ENCODE data around the gene ZC3H12C.

Gene ZC3H12C

GRCh38 chr11:110112457-110112856, 19.3 kb downstream of the ZC3H12C start:
- Histone ChIP-seq H3K27ac (ENCODE audit: low read length) (no peak overlapping the region), H3K27me3 (ENCODE audit: insufficient read depth, low read length) (no peaks in the 10 kb centered on the region), H3K9ac (ENCODE audit: low read depth, low read length) (no peak overlapping the region), H3K36me3 (ENCODE audit: insufficient read depth, low read depth, low read length) (no peaks in the 10 kb centered on the region), H3K9me3 (ENCODE audit: insufficient read depth, low read depth, low read length) (no peaks in the 10 kb centered on the region; the same call in 1 of the 2 replicates), H3K4me1 (ENCODE audit: insufficient read depth, low read length) (no peaks in the 10 kb centered on the region), H3K4me3 (ENCODE audit: low read length) (no peak overlapping the region)

GRCh38 chr11:110113505-110113904, 20.3 kb downstream of the ZC3H12C start:
- no peak overlapping the region for H3K27ac ChIP-seq (ENCODE audit: low read length)
- no peaks in the 10 kb centered on the region; the same call in 1 of the 2 replicates for H3K9me3 ChIP-seq (ENCODE audit: insufficient read depth, low read depth, low read length)
- no peaks in the 10 kb centered on the region for H3K36me3 ChIP-seq (ENCODE audit: insufficient read depth, low read depth, low read length)
- H3K4me3 ChIP-seq (ENCODE audit: low read length): no peak overlapping the region
- no peak overlapping the region for H3K9ac ChIP-seq (ENCODE audit: low read depth, low read length)
- no peaks in the 10 kb centered on the region for H3K27me3 ChIP-seq (ENCODE audit: insufficient read depth, low read length)
- no peaks in the 10 kb centered on the region for H3K4me1 ChIP-seq (ENCODE audit: insufficient read depth, low read length)

GRCh38 chr11:110113973-110114372, 20.8 kb downstream of the ZC3H12C start:
- Histone ChIP-seq H3K9ac (ENCODE audit: low read depth, low read length) (no peak overlapping the region), H3K36me3 (ENCODE audit: insufficient read depth, low read depth, low read length) (no peaks in the 10 kb centered on the region), H3K27ac (ENCODE audit: low read length) (no peak overlapping the region), H3K4me1 (ENCODE audit: insufficient read depth, low read length) (no peaks in the 10 kb centered on the region), H3K4me3 (ENCODE audit: low read length) (no peak overlapping the region), H3K9me3 (ENCODE audit: insufficient read depth, low read depth, low read length) (no peaks in the 10 kb centered on the region; the same call in 1 of the 2 replicates), H3K27me3 (ENCODE audit: insufficient read depth, low read length) (no peaks in the 10 kb centered on the region)

GRCh38 chr11:110119317-110119716, 26.1 kb downstream of the ZC3H12C start:
- no peaks in the 10 kb centered on the region for H3K9me3 ChIP-seq (ENCODE audit: insufficient read depth, low read depth, low read length)
- H3K27me3 ChIP-seq (ENCODE audit: insufficient read depth, low read length): no peaks in the 10 kb centered on the region
- H3K27ac ChIP-seq (ENCODE audit: low read length): no peak overlapping the region
- H3K4me3 ChIP-seq (ENCODE audit: low read length): no peak overlapping the region
- no peak overlapping the region for H3K9ac ChIP-seq (ENCODE audit: low read depth, low read length)
- no peaks in the 10 kb centered on the region for H3K36me3 ChIP-seq (ENCODE audit: insufficient read depth, low read depth, low read length)
- peaks cover 5% of the 10 kb centered on the region; the same call in 1 of the 2 replicates for H3K4me1 ChIP-seq (ENCODE audit: insufficient read depth, low read length)

- Histone ChIP-seq H3K4me1 (ENCODE audit: insufficient read depth, low read length) (peaks cover 5% of the 10 kb centered on the region; the same call in 1 of the 2 replicates), H3K9me3 (ENCODE audit: insufficient read depth, low read depth, low read length) (no peaks in the 10 kb centered on the region), H3K4me3 (ENCODE audit: low read length) (no peak overlapping the region), H3K27me3 (ENCODE audit: insufficient read depth, low read length) (no peaks in the 10 kb centered on the region), H3K9ac (ENCODE audit: low read depth, low read length) (no peak overlapping the region), H3K27ac (ENCODE audit: low read length) (no peak overlapping the region), H3K36me3 (ENCODE audit: insufficient read depth, low read depth, low read length) (no peaks in the 10 kb centered on the region)
Measured at GRCh38 chr11:110121204-110121603, 28.0 kb downstream of the ZC3H12C start.

GRCh38 chr11:110123003-110123402, 29.8 kb downstream of the ZC3H12C start:
- Histone ChIP-seq H3K4me3 (ENCODE audit: low read length) (no peak overlapping the region), H3K27ac (ENCODE audit: low read length) (no peak overlapping the region), H3K9me3 (ENCODE audit: insufficient read depth, low read depth, low read length) (no peaks in the 10 kb centered on the region), H3K27me3 (ENCODE audit: insufficient read depth, low read length) (no peaks in the 10 kb centered on the region), H3K4me1 (ENCODE audit: insufficient read depth, low read length) (peaks cover 5% of the 10 kb centered on the region; the same call in 1 of the 2 replicates), H3K36me3 (ENCODE audit: insufficient read depth, low read depth, low read length) (no peaks in the 10 kb centered on the region), H3K9ac (ENCODE audit: low read depth, low read length) (no peak overlapping the region)

GRCh38 chr11:110124605-110125004, 31.4 kb downstream of the ZC3H12C start:
- H3K9me3 ChIP-seq (ENCODE audit: insufficient read depth, low read depth, low read length): no peaks in the 10 kb centered on the region
- H3K36me3 ChIP-seq (ENCODE audit: insufficient read depth, low read depth, low read length): no peaks in the 10 kb centered on the region
- H3K9ac ChIP-seq (ENCODE audit: low read depth, low read length): no peak overlapping the region
- H3K27ac ChIP-seq (ENCODE audit: low read length): no peak overlapping the region
- H3K27me3 ChIP-seq (ENCODE audit: insufficient read depth, low read length): no peaks in the 10 kb centered on the region
- H3K4me1 ChIP-seq (ENCODE audit: insufficient read depth, low read length): peaks cover 18% of the 10 kb centered on the region; the same call in 1 of the 2 replicates
- no peak overlapping the region for H3K4me3 ChIP-seq (ENCODE audit: low read length)

GRCh38 chr11:110125632-110126031, 32.4 kb downstream of the ZC3H12C start:
- Histone ChIP-seq H3K27ac (ENCODE audit: low read length) (no peak overlapping the region), H3K9ac (ENCODE audit: low read depth, low read length) (no peak overlapping the region), H3K4me1 (ENCODE audit: insufficient read depth, low read length) (peaks cover 28% of the 10 kb centered on the region), H3K36me3 (ENCODE audit: insufficient read depth, low read depth, low read length) (no peaks in the 10 kb centered on the region), H3K27me3 (ENCODE audit: insufficient read depth, low read length) (no peaks in the 10 kb centered on the region), H3K9me3 (ENCODE audit: insufficient read depth, low read depth, low read length) (no peaks in the 10 kb centered on the region), H3K4me3 (ENCODE audit: low read length) (no peak overlapping the region)

- H3K27ac ChIP-seq (ENCODE audit: low read length): no peak overlapping the region
- peaks cover 40% of the 10 kb centered on the region for H3K4me1 ChIP-seq (ENCODE audit: insufficient read depth, low read length)
- no peaks in the 10 kb centered on the region for H3K36me3 ChIP-seq (ENCODE audit: insufficient read depth, low read depth, low read length)
- no peak overlapping the region for H3K9ac ChIP-seq (ENCODE audit: low read depth, low read length)
- no peaks in the 10 kb centered on the region for H3K27me3 ChIP-seq (ENCODE audit: insufficient read depth, low read length)
- H3K4me3 ChIP-seq (ENCODE audit: low read length): no peak overlapping the region
- no peaks in the 10 kb centered on the region for H3K9me3 ChIP-seq (ENCODE audit: insufficient read depth, low read depth, low read length)
Measured at GRCh38 chr11:110126936-110127335, 33.7 kb downstream of the ZC3H12C start.

- Histone ChIP-seq H3K4me1 (ENCODE audit: insufficient read depth, low read length) (peaks cover 39% of the 10 kb centered on the region), H3K27me3 (ENCODE audit: insufficient read depth, low read length) (no peaks in the 10 kb centered on the region), H3K27ac (ENCODE audit: low read length) (no peak overlapping the region), H3K9ac (ENCODE audit: low read depth, low read length) (no peak overlapping the region), H3K36me3 (ENCODE audit: insufficient read depth, low read depth, low read length) (no peaks in the 10 kb centered on the region), H3K9me3 (ENCODE audit: insufficient read depth, low read depth, low read length) (no peaks in the 10 kb centered on the region), H3K4me3 (ENCODE audit: low read length) (peak overlapping the region; percentile 1; the same call in 1 of the 2 replicates)
Measured at GRCh38 chr11:110128161-110128560, 35.0 kb downstream of the ZC3H12C start.

- no peaks in the 10 kb centered on the region for H3K9me3 ChIP-seq (ENCODE audit: insufficient read depth, low read depth, low read length)
- peak overlapping the region; percentile 12 for H3K27ac ChIP-seq (ENCODE audit: low read length)
- peaks cover 38% of the 10 kb centered on the region for H3K4me1 ChIP-seq (ENCODE audit: insufficient read depth, low read length)
- H3K27me3 ChIP-seq (ENCODE audit: insufficient read depth, low read length): no peaks in the 10 kb centered on the region
- peak overlapping the region; percentile 23; the same call in 1 of the 2 replicates for H3K9ac ChIP-seq (ENCODE audit: low read depth, low read length)
- no peaks in the 10 kb centered on the region for H3K36me3 ChIP-seq (ENCODE audit: insufficient read depth, low read depth, low read length)
- H3K4me3 ChIP-seq (ENCODE audit: low read length): peak overlapping the region; percentile 37; the same call in 1 of the 2 replicates
Measured at GRCh38 chr11:110130642-110131238, 37.5 kb downstream of the ZC3H12C start.

- no peaks in the 10 kb centered on the region for H3K27me3 ChIP-seq (ENCODE audit: insufficient read depth, low read length)
- H3K4me1 ChIP-seq (ENCODE audit: insufficient read depth, low read length): peaks cover 38% of the 10 kb centered on the region
- H3K27ac ChIP-seq (ENCODE audit: low read length): no peak overlapping the region
Measured at GRCh38 chr11:110131386-110132123, 38.4 kb downstream of the ZC3H12C start.

More at GRCh38 chr11:110131386-110132123, 38.4 kb downstream of the ZC3H12C start:
- Histone ChIP-seq H3K9ac (ENCODE audit: low read depth, low read length) (no peak overlapping the region), H3K4me3 (ENCODE audit: low read length) (peak overlapping the region; percentile 37; the same call in 1 of the 2 replicates), H3K9me3 (ENCODE audit: insufficient read depth, low read depth, low read length) (no peaks in the 10 kb centered on the region), H3K36me3 (ENCODE audit: insufficient read depth, low read depth, low read length) (no peaks in the 10 kb centered on the region)
